ENCODE results near the gene ERBB4. TPM values are rescaled to one million over a fixed set of nuclear protein-coding genes. Genes with fewer than 3 reads are reported as not detected.

ERBB4 gene
- total RNA-seq, 4 donors from 2014 or later = 0.16 to 12.7 (median 0.27) TPM; not detected in 1

DNA sequence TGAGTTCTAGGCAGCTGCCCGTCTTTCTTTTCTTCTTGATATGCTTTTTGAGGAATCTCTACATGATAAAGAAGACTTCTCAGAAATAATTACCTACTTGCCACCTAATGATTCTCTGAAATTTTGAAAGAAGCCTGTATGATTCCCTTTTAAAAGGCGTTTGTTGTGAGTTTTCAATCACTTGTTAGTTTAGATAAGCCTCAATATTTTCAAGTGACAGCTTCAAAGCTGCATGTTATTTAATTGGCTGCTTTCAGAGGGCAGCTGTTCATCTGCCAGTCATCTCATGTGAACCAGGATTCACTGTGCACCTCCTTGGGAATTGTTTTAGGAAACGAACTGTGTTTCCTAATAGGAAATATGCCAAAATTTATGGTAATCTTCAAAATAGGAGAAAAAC lies 1044.1 kb downstream of the ERBB4 start:
- WGBS, 2 donors (ENCODE audit: low coverage in 1 of 2) = 52 to 57% methylated on average over 3 of the region's 3 CpGs
- Histone ChIP-seq H3K36me3 (no peaks in the 10 kb centered on the region), H3K4me3 (no peak overlapping the region), H3K27ac (no peak overlapping the region), H3K4me1 (no peaks in the 10 kb centered on the region), H3K9me3 (no peaks in the 10 kb centered on the region), H3K27me3 (no peaks in the 10 kb centered on the region)
- DNase-seq = no peak
- in situ Hi-C loops (cut with MboI; ENCODE audit: low pct_ligation_motif_present in 1 of 4, low pct_unique_long_range_greater_than_20kb in 1 of 4, low sequenced_read_pairs in 3 of 4) = no loop called here
- intact Hi-C loops (cut with DNase I; ENCODE audit: low total_unique reads) = no loop called here
- TF ChIP-seq EP300 (IDR thresholded peaks at IDR 0.05; ENCODE audit: low read depth) = no peak
- no peak for TF ChIP-seq POLR2AphosphoS5 (IDR thresholded peaks at IDR 0.05)
- TF ChIP-seq POLR2A (IDR thresholded peaks at IDR 0.05) = no peak
- TF ChIP-seq, protein P1, sequence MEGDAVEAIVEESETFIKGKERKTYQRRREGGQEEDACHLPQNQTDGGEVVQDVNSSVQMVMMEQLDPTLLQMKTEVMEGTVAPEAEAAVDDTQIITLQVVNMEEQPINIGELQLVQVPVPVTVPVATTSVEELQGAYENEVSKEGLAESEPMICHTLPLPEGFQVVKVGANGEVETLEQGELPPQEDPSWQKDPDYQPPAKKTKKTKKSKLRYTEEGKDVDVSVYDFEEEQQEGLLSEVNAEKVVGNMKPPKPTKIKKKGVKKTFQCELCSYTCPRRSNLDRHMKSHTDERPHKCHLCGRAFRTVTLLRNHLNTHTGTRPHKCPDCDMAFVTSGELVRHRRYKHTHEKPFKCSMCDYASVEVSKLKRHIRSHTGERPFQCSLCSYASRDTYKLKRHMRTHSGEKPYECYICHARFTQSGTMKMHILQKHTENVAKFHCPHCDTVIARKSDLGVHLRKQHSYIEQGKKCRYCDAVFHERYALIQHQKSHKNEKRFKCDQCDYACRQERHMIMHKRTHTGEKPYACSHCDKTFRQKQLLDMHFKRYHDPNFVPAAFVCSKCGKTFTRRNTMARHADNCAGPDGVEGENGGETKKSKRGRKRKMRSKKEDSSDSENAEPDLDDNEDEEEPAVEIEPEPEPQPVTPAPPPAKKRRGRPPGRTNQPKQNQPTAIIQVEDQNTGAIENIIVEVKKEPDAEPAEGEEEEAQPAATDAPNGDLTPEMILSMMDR (IDR thresholded peaks at IDR 0.05) = no peak

DNA sequence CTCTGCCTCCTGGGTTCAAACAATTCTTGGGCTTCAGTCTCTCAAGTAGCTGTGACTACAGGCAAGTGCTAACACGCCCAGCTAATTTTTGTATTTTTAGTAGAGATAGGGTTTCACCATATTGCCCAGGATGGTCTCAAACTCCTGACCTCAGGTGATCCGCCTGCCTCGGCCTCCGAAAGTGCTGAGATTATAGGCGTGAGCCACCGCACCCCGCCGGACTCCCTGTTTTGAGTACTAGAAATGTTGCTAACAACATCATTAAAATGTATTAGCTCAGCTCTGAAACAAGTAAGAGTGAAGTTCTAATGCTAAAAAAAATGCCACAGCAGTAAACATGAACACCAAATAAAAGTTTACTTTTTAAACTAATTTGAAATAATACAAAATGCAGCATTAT lies 1044.5 kb downstream of the ERBB4 start:
- no peaks in the 10 kb centered on the region for H3K9me3 ChIP-seq
- WGBS, 2 donors (ENCODE audit: low coverage in 1 of 2) = 89 to 100% methylated on average over 2 to 8 of the region's 8 CpGs
- DNase-seq = no peak
- no peaks in the 10 kb centered on the region for H3K4me1 ChIP-seq
- intact Hi-C loops (cut with DNase I; ENCODE audit: low total_unique reads) (no loop called here), in situ Hi-C loops (cut with MboI; ENCODE audit: low pct_ligation_motif_present in 1 of 4, low pct_unique_long_range_greater_than_20kb in 1 of 4, low sequenced_read_pairs in 3 of 4) (no loop called here)
- H3K27ac ChIP-seq = no peak overlapping the region
- no peaks in the 10 kb centered on the region for H3K36me3 ChIP-seq
- no peak for TF ChIP-seq POLR2AphosphoS5 (IDR thresholded peaks at IDR 0.05)
- TF ChIP-seq, protein P1 (IDR thresholded peaks at IDR 0.05) = no peak
- TF ChIP-seq POLR2A (IDR thresholded peaks at IDR 0.05) = no peak
- no peak for TF ChIP-seq EP300 (IDR thresholded peaks at IDR 0.05; ENCODE audit: low read depth)
- H3K4me3 ChIP-seq = no peak overlapping the region
- no peaks in the 10 kb centered on the region for H3K27me3 ChIP-seq

DNA sequence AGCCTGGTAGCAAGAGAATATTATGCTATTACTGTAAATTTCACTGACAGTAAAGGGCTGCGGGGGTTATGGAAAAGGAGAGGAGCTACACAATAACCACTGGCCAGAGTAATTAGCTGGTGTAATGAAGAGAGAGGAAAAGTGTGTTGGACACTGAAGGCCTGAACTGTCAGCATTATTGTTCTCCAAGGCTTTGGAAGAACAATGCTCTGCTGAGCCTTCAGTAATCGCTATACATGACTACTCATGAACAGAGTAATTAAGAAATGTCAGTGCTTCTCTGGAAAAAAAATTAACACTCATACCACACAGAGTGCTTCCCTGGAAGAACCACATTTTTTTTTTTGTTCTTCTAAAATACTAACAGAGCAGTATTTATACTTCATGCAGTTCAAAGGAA lies 1050.9 kb downstream of the ERBB4 start:
- no peak for DNase-seq
- Histone ChIP-seq H3K27me3 (no peaks in the 10 kb centered on the region), H3K27ac (no peak overlapping the region), H3K4me3 (no peak overlapping the region), H3K9me3 (no peaks in the 10 kb centered on the region), H3K4me1 (no peaks in the 10 kb centered on the region), H3K36me3 (no peaks in the 10 kb centered on the region)
- 75 to 76% methylated on average over 2 of the region's 2 CpGs for WGBS, 2 donors (ENCODE audit: low coverage in 1 of 2)
- in situ Hi-C loops (cut with MboI; ENCODE audit: low pct_ligation_motif_present in 1 of 4, low pct_unique_long_range_greater_than_20kb in 1 of 4, low sequenced_read_pairs in 3 of 4) = no loop called here
- TF ChIP-seq, protein P1 (IDR thresholded peaks at IDR 0.05) = no peak
- TF ChIP-seq POLR2A (IDR thresholded peaks at IDR 0.05) (no peak), POLR2AphosphoS5 (IDR thresholded peaks at IDR 0.05) (no peak), EP300 (IDR thresholded peaks at IDR 0.05; ENCODE audit: low read depth) (no peak)
- intact Hi-C loops (cut with DNase I; ENCODE audit: low total_unique reads) = no loop called here

DNA sequence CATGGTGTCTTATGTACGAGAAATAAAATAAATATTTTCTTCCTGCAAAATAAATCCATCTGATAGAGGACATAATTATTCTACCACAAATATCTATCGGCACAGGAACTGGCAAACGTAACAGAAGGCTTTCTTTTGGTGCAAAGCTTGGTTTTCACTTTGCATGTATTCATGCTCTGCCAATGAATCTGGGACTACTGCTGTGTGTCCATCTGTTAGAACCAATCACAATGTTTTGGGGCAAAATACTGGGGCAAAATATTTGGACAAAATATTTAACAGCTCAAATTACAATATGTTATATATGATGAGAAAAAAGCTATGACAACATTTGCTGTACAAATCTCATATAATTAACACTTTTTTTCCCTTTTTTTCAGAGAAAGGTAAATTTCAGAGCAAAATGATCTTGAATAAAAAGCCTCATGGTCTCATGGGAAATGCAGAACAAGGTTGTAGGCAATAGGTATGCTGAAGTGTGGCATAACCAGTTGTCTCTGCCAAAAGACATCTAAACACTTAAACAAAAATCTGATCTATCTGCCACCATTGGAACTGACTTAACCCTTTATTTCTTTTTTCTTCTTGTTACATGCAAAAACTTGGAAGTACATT lies 1059.0 kb downstream of the ERBB4 start:
- intact Hi-C loops (cut with DNase I; ENCODE audit: low total_unique reads) = no loop called here
- in situ Hi-C loops (cut with MboI; ENCODE audit: low pct_ligation_motif_present in 1 of 4, low pct_unique_long_range_greater_than_20kb in 1 of 4, low sequenced_read_pairs in 3 of 4) = no loop called here
- 61 to 75% methylated on average over 3 of the region's 3 CpGs for WGBS, 2 donors (ENCODE audit: low coverage in 1 of 2)

More for the DNA sequence above, 1059.0 kb downstream of the ERBB4 start:
- no peak for DNase-seq
- Histone ChIP-seq H3K4me1 (no peaks in the 10 kb centered on the region), H3K27me3 (no peaks in the 10 kb centered on the region), H3K4me3 (no peak overlapping the region), H3K36me3 (no peaks in the 10 kb centered on the region), H3K27ac (no peak overlapping the region), H3K9me3 (no peaks in the 10 kb centered on the region)
- TF ChIP-seq POLR2A (IDR thresholded peaks at IDR 0.05) (no peak), POLR2AphosphoS5 (IDR thresholded peaks at IDR 0.05) (no peak), EP300 (IDR thresholded peaks at IDR 0.05; ENCODE audit: low read depth) (no peak)
- TF ChIP-seq, protein P1 (IDR thresholded peaks at IDR 0.05) = no peak

Data from transverse colon (tissue), 4 donors.